RWPE1 (cell line): Measurements from ENCODE around the gene ASAP3.
"Not testable (repeated sequence)": the region's sequence is repeated elsewhere in the genome, so short reads cannot be mapped to it uniquely, and the experiment has no call there.

ENCODE experiments used
- CTCF ChIA-PET: fragments of 350-600 bp; sonication (Branson Sonifier 250); formaldehyde crosslinking; extraction: SDS; loops from one replicate; lab custom pipeline; 2021; lab: Yijun Ruan, JAX
- POLR2A ChIA-PET: fragments of 400-600 bp; formaldehyde crosslinking; extraction: SDS; loops from one replicate; lab custom pipeline; 2020; ENCODE audit warnings: antibody characterized with exemption; ENCODE audit not compliant: low non-redundant PET; lab: Yijun Ruan, JAX
- DNase-seq: peaks from one replicate; pipeline ENCODE4 v3.0.0; 2012; ENCODE audit warnings: low spot score
- H3K27ac ChIP-seq: fragments of 450-650 bp; 2 replicates; pipeline ENCODE4 v1.5.1; 2017
- TF ChIP-seq, protein P1 (sequence below): fragments of 450-650 bp; conservative IDR thresholded peaks from 2 replicates; pipeline ENCODE4 v1.5.1; 2017; ENCODE audit warnings: low read depth, mild to moderate bottlenecking

Gene ASAP3

DNA sequence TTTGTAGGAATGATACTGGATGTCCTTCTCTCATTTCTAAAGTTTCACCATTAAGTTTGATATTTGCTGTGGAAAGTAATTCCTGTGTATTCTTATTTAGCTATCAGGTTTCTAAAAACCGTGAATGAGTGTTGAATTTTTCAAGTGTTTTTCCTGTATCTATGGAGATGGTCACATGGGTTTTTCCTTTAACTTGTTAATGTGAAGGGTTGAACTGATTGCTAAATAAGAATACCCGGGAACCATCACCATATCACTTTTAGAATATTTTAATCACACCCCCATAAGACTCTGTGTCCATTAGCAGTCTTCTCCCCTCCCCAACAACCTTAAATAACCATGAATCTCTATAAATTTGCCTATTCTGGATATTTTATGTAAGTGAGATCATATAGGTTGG, 16.5 kb upstream of the ASAP3 start:
- POLR2A ChIA-PET: no interaction called here
- H3K27ac ChIP-seq: no peak overlapping the region
- CTCF ChIA-PET: no interaction called here
- DNase-seq: no peak
- TF ChIP-seq, protein P1, sequence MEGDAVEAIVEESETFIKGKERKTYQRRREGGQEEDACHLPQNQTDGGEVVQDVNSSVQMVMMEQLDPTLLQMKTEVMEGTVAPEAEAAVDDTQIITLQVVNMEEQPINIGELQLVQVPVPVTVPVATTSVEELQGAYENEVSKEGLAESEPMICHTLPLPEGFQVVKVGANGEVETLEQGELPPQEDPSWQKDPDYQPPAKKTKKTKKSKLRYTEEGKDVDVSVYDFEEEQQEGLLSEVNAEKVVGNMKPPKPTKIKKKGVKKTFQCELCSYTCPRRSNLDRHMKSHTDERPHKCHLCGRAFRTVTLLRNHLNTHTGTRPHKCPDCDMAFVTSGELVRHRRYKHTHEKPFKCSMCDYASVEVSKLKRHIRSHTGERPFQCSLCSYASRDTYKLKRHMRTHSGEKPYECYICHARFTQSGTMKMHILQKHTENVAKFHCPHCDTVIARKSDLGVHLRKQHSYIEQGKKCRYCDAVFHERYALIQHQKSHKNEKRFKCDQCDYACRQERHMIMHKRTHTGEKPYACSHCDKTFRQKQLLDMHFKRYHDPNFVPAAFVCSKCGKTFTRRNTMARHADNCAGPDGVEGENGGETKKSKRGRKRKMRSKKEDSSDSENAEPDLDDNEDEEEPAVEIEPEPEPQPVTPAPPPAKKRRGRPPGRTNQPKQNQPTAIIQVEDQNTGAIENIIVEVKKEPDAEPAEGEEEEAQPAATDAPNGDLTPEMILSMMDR: no peak

DNA sequence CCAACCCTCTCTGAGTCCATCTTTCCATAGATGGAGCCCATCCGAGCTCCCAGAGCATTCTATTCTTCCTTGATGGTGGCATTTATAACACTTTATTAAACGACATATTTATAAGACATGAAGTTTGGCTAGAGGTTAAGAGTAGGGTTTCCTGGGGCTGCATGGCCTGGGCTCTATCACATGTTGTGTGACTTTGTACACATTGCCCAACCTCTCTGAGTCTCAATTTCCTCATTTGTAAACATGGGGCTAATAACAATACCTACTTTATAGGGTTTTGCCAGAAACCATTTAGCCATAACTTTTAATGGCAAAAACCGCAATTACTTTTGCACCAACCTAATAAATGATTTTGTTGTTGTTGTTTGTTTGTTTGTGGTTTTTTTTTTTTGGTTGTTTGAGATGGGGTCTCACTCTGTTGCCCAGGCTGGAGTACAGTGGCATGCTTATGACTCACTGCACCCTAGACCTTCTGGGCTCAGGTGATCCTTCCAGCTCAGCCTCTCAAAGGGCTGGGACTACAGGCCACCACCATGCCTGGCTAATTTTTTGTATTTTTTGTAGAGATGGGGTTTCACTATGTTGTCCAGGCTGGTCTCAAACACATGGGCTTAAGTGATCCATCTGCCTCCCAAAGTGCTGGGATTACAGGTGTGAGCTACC, 13.9 kb upstream of the ASAP3 start:
- ChIA-PET POLR2A (interaction anchor here (0.8 kb wide), 1 partner anchor 42 kb away, joined by 3 read pairs; no protein-coding TSS in a partner anchor), CTCF (interaction anchor here (0.6 to 2.7 kb wide), 19 partner anchors 8 to 152 kb away, joined by 3 to 39 read pairs (median 6); partner anchors contain the start of gene TCEA3)
- peak overlapping the region; percentile 48 for H3K27ac ChIP-seq
- TF ChIP-seq, protein P1: no peak
- DNase-seq: no peak

DNA sequence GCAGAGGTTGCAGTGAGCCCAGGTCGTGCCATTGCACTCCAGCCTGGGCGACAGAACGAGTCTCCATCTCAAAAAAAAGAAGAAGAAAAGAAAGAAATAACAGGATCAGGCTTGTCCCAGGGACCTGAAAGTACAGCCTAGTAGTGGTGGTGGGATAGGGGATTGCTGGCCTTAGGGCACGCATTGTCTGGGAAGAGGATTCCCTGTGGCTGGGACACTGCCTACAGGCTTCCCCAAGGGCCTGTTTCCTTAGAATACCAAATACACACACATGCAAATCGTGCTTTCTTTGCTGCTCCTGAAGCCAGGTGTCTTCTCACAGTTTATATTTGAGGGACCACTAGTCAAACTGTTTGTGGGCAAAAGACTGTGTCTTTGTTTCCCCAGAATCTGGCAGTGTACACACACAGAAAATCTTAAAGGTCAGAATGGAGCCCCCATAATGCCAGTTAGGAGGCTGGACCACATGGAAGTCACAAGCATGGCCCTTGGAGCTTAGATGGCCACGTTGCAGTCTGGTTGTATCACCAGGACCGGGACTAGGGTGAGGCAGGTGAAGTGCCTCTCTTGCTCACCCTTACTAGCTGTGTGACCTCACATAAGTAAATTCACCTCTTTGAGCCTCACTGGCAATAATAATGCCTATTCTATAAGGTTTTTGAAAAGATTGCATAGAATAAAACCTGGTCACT, 12.7 kb upstream of the ASAP3 start:
- ChIA-PET CTCF (interaction anchor here (0.5 to 2.7 kb wide), 31 partner anchors 10 to 376 kb away, joined by 3 to 39 read pairs (median 5); partner anchors contain the start of genes ID3 and TCEA3), POLR2A (no interaction called here)
- H3K27ac ChIP-seq: no peak overlapping the region
- TF ChIP-seq, protein P1: no peak
- no peak for DNase-seq

DNA sequence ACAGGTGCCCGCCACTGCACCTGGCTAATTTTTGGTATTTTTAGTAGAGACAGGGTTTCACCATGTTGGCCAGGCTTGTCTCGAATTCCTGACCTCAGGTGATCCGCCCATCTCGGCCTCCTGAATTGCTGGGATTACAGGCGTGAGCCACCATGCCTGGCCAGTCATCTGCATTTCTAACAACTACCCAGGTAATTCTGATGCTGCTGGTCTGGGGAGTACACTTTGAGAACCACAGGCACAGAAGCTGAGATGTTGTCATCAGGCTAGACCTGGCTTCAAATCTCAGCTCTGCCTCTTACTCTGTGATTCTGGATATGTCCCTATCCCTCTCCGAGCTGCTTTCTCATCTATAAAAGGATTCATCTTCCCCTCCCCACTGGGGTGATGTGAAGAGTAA, 10.9 kb upstream of the ASAP3 start:
- CTCF ChIA-PET: interaction anchor here (0.6 to 1.4 kb wide), 2 partner anchors 45 to 61 kb away, joined by 4 to 7 read pairs; no protein-coding TSS in a partner anchor
- POLR2A ChIA-PET, H3K27ac ChIP-seq, DNase-seq: not testable (repeated sequence)

DNA sequence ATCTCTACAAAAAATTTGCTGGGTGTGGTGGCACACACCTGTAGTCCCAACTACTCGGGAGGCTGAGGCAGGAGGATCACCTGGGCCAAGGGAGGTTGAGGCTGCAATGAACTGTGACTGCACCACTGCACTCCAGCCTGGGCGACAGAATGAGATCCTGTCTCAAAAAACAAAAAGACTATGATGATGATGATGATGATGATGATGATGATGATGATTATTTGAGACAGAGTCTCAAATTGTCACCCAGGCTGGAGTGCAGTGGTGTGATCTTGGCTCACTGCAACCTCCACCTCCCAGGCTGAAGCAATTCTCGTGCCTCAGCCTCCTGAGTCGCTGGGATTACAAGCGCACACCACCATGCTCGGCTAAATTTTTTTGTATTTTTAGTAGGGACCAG, 8.8 kb upstream of the ASAP3 start:
- H3K27ac ChIP-seq, CTCF ChIA-PET, POLR2A ChIA-PET, DNase-seq: not testable (repeated sequence)

DNA sequence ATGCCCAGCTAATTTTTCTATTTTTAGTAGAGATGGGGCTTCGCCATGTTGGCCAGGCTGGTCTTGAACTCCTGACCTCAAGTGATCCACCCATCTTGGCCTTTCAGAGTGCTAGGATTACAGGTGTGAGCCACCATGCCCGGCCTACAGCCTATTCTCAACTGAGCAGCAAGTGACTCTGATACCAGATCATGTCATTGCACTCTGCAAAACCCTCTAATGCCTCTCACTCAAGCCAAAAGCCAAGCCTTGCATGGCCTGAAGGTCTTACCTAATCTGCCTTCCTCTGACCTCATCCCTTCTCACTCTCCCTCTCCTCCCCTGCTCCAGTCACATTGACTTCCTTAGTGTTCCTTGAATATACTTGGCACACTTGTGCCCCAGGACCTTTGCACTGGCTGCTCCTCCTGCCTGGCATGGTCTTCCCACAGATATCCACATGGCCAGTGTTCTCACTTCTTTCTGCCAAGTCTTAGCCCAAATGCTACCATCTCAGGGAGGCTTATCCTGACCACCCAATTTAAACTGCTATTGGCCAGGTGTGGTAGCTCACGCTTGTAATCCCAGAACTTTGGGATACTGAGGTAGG, 8.2 kb upstream of the ASAP3 start:
- no peak for DNase-seq
- no peak overlapping the region for H3K27ac ChIP-seq
- CTCF ChIA-PET: no interaction called here
- TF ChIP-seq, protein P1: no peak
- POLR2A ChIA-PET: no interaction called here

DNA sequence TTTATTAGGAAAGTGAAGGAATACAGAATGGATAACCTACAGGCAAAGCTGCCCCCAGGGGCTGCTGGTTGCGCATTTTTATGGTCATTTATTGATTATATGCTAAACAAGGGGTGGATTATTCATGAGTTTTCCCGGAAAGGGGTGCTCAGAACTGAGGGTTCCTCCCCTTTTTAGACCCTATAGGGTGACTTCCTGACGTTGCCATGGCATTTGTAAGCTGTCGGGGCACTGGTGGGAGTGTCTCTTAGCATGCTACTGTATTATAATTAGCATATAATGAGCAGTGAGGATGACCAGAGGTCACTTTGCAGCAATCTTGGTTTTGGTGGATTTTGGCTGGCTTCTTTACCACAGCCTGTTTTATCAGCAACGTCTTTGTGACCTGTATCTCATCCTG, 5.9 kb upstream of the ASAP3 start:
- H3K27ac ChIP-seq: no peak overlapping the region
- DNase-seq: no peak
- TF ChIP-seq, protein P1: no peak
- CTCF ChIA-PET: interaction anchor here (0.6 kb wide), 1 partner anchor 412 kb away, joined by 4 read pairs; no protein-coding TSS in a partner anchor
- POLR2A ChIA-PET: no interaction called here
